Retinal pigment epithelial cell (primary cell): ENCODE data around the gene MEP1A.
"Not testable (repeated sequence)": the region's sequence is repeated elsewhere in the genome, so short reads cannot be mapped to it uniquely, and the experiment has no call there.

Experiments
- DNase-seq: peaks from one replicate; pipeline ENCODE4 v3.0.0-alpha.2; 2010; ENCODE audit warnings: low read depth
- H3K4me3 ChIP-seq: 2 replicates; pipeline ENCODE4 v1.5.1; 2011; ENCODE audit warnings: mild to moderate bottlenecking, low read length, control low read depth, moderate library complexity
- TF ChIP-seq, protein P1 (sequence below): conservative IDR thresholded peaks from 2 replicates; pipeline ENCODE4 v1.5.1; 2011; ENCODE audit warnings: low read depth, low read length, control low read depth, inconsistent platforms

The MEP1A gene

DNA sequence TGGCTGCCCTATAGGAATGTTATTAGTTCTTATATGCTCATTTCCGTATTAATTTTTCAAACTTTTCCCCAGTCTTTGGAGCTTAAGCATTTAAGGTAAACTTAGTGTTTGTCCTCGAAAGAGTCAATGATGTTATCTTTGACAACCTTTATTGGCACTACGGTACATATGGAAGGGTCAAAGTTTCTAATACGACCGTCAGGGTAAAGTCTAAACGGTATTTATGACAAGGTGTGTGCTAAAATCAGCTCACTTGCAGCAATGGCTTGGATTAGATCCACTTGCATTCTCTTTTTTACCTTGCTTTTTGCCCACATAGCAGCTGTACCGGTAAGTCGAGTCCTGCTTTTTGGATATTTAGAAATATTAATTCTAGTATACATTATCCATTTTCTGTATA, at the start of gene MEP1A:
TSS of gene MEP1A (plus strand) at position 252 of the 400 bp plus-strand sequence. CDS start at position 262, 10 bp downstream.
- TF ChIP-seq, protein P1, sequence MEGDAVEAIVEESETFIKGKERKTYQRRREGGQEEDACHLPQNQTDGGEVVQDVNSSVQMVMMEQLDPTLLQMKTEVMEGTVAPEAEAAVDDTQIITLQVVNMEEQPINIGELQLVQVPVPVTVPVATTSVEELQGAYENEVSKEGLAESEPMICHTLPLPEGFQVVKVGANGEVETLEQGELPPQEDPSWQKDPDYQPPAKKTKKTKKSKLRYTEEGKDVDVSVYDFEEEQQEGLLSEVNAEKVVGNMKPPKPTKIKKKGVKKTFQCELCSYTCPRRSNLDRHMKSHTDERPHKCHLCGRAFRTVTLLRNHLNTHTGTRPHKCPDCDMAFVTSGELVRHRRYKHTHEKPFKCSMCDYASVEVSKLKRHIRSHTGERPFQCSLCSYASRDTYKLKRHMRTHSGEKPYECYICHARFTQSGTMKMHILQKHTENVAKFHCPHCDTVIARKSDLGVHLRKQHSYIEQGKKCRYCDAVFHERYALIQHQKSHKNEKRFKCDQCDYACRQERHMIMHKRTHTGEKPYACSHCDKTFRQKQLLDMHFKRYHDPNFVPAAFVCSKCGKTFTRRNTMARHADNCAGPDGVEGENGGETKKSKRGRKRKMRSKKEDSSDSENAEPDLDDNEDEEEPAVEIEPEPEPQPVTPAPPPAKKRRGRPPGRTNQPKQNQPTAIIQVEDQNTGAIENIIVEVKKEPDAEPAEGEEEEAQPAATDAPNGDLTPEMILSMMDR = no peak
- no peak for DNase-seq
- H3K4me3 ChIP-seq = no peak within 1 kb of the TSS

DNA sequence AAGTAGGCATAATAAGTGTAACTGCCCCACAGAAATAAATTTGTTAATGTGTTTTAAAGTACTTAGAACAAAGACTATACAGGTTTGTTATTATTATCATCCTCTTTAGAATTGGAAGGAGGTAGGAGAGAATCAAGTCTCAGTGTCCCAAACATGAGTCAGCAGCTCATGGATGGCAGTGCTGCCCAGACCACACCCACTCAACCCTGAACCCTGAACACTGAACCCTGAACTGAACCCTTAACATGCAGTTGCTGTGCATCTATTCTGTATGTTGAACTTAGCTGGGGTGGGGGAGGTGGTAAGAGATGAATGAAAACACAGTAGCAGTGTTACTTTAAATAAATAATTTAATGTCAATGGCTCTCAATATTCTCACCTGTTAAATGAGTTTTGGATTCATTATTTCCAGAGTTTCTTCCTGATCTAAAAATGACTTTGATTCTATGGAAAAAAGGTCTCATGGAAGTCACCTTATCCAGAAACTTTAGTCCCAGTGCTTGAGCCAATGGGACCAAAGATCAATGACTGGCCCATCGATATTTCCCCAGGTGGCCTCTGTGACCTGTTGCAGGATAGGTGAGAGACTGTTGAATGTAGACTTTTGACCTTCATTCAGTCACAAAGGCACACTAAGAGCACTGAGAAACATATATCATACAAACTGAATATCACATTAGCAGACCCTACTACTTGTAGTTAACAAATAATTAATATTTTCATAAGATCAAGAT, 49.6 kb upstream of the MEP1A start:
- DNase-seq = no peak
- TF ChIP-seq, protein P1 = no peak
- no peak overlapping the region for H3K4me3 ChIP-seq

DNA sequence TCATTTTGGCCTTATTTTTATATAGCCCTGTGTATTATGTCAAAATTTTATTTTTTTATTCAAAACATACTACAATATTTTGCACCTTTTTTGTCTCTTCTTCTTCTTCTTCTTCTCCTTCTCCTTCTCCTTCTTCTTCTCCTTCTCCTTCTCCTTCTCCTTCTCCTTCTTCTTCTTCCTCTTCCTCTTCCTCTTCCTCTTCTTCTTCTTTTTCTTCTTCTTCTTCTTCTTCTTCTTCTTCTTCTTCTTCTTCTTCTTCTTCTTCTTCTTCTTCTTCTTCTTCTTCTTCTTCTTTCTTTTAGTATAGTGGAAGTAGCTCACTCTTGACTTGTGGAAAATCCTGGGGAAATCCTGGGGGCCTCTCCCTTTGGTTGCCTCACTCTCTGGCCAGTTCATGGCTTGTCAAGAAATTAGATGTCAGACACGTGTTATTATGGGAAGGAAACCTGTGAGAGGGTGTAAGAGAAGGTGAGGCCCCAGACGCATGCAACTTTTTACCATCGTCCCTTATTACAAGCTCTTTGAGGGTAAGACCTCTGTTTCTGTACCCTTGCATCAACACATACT, 48.9 kb upstream of the MEP1A start:
- H3K4me3 ChIP-seq, DNase-seq: not testable (repeated sequence)

DNA sequence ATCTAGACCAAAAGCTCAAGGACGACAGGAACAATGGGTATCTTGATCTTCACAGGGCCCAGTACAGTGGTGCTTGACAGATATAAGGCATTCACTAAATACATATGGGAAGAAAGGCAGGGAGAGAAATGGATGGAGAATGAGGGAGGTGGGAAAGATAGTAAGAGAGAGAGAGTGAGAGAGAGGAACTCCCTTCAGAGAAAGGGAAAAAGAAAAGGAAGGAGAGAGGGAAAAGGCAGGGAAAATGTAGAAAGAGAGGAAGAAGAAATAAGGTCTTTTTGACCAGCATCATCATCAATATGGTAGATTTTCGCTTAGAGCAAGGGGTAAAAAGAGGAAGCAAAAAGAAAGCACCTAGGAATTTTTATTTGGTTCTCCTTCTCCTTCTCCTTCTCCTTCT, 47.2 kb upstream of the MEP1A start:
- TF ChIP-seq, protein P1 = no peak
- no peak for DNase-seq
- H3K4me3 ChIP-seq = no peak overlapping the region

DNA sequence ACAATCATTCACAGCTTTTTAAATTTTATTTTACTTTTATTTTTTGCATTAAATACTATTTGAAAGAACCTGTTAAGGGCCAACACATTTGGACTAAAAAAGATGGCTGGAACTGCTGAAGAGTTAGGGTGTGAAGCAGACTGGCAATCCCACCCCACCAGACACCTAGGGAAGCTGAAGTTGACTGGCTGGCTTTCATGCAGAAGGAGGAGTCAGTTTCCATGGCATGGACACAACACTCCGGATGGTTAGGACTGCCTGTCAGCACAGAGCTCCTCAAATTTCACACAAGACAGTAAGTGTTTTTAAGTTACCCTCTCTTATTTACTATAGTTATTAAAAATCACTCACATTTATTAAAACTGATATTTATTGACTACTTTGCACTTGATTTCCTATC, 46.5 kb upstream of the MEP1A start, which contains the start of gene ANKRD66:
TSS of gene ANKRD66 (plus strand) at position 238 of the 400 bp plus-strand sequence. CDS start 5,016 bp downstream, outside the sequence.
- DNase-seq = no peak
- TF ChIP-seq, protein P1 = no peak

GRCh38 chr6:46748940-46749503, 44.2 kb upstream of the MEP1A start:
- TF ChIP-seq, protein P1 = no peak
- no peak for DNase-seq
- H3K4me3 ChIP-seq = no peak overlapping the region

More for the DNA sequence above, 46.5 kb upstream of the MEP1A start, which contains the start of gene ANKRD66:
- H3K4me3 ChIP-seq = no peak within 1 kb of the TSS

- DNase-seq = no peak
- TF ChIP-seq, protein P1 = no peak
- no peak overlapping the region for H3K4me3 ChIP-seq
Observed at GRCh38 chr6:46749731-46750130, 43.5 kb upstream of the MEP1A start.
